Measurements from ENCODE around the gene MMP28.

The MMP28 gene

GRCh38 chr17:35774499-35774898 is 20.9 kb downstream of the MMP28 start:
- DNase-seq (ENCODE audit: low read depth, low spot score): no peak
- Histone ChIP-seq H3K4me3 (ENCODE audit: insufficient read length, low read depth) (no peak overlapping the region), H3K36me3 (ENCODE audit: insufficient read depth, insufficient read length, low read length) (no peaks in the 10 kb centered on the region), H3K9ac (ENCODE audit: insufficient read length, low read depth) (no peak overlapping the region), H3K27me3 (ENCODE audit: insufficient read depth, insufficient read length) (no peaks in the 10 kb centered on the region), H3K9me3 (ENCODE audit: insufficient read depth, low read length) (no peaks in the 10 kb centered on the region; the same call in 1 of the 2 replicates), H3K4me1 (ENCODE audit: insufficient read depth, insufficient read length) (peaks cover 23% of the 10 kb centered on the region)
- TF ChIP-seq ZNF274 (IDR thresholded peaks at IDR 0.05; ENCODE audit: low read depth, low read length) (no peak), YY1 (IDR thresholded peaks at IDR 0.05; ENCODE audit: insufficient read depth, insufficient read length) (no peak), SUZ12 (IDR thresholded peaks at IDR 0.05; ENCODE audit: extremely low read depth, insufficient read depth, insufficient read length) (no peak)

- Histone ChIP-seq H3K4me1 (ENCODE audit: insufficient read depth, insufficient read length) (peaks cover 23% of the 10 kb centered on the region), H3K9ac (ENCODE audit: insufficient read length, low read depth) (peak overlapping the region; percentile 8)
Observed at GRCh38 chr17:35773679-35774425, 21.6 kb downstream of the MMP28 start.

GRCh38 chr17:35773129-35773528 is 22.3 kb downstream of the MMP28 start:
- Histone ChIP-seq H3K9me3 (ENCODE audit: insufficient read depth, low read length) (no peaks in the 10 kb centered on the region; the same call in 1 of the 2 replicates), H3K36me3 (ENCODE audit: insufficient read depth, insufficient read length, low read length) (no peaks in the 10 kb centered on the region), H3K27me3 (ENCODE audit: insufficient read depth, insufficient read length) (no peaks in the 10 kb centered on the region), H3K4me3 (ENCODE audit: insufficient read length, low read depth) (no peak overlapping the region), H3K4me1 (ENCODE audit: insufficient read depth, insufficient read length) (peaks cover 21% of the 10 kb centered on the region), H3K9ac (ENCODE audit: insufficient read length, low read depth) (no peak overlapping the region)
- no peak for DNase-seq (ENCODE audit: low read depth, low spot score)
- TF ChIP-seq YY1 (IDR thresholded peaks at IDR 0.05; ENCODE audit: insufficient read depth, insufficient read length): no peak
- no peak for TF ChIP-seq SUZ12 (IDR thresholded peaks at IDR 0.05; ENCODE audit: extremely low read depth, insufficient read depth, insufficient read length)
- no peak for TF ChIP-seq ZNF274 (IDR thresholded peaks at IDR 0.05; ENCODE audit: low read depth, low read length)

More at GRCh38 chr17:35773679-35774425, 21.6 kb downstream of the MMP28 start:
- no peak for DNase-seq (ENCODE audit: low read depth, low spot score)
- Histone ChIP-seq H3K4me3 (ENCODE audit: insufficient read length, low read depth) (no peak overlapping the region), H3K27me3 (ENCODE audit: insufficient read depth, insufficient read length) (no peaks in the 10 kb centered on the region), H3K9me3 (ENCODE audit: insufficient read depth, low read length) (no peaks in the 10 kb centered on the region; the same call in 1 of the 2 replicates), H3K36me3 (ENCODE audit: insufficient read depth, insufficient read length, low read length) (no peaks in the 10 kb centered on the region)
- TF ChIP-seq YY1 (IDR thresholded peaks at IDR 0.05; ENCODE audit: insufficient read depth, insufficient read length) (no peak), SUZ12 (IDR thresholded peaks at IDR 0.05; ENCODE audit: extremely low read depth, insufficient read depth, insufficient read length) (no peak), ZNF274 (IDR thresholded peaks at IDR 0.05; ENCODE audit: low read depth, low read length) (no peak)

- no peaks in the 10 kb centered on the region for H3K27me3 ChIP-seq (ENCODE audit: insufficient read depth, insufficient read length)
- H3K4me1 ChIP-seq (ENCODE audit: insufficient read depth, insufficient read length): peaks cover 16% of the 10 kb centered on the region
- H3K9ac ChIP-seq (ENCODE audit: insufficient read length, low read depth): no peak overlapping the region
- TF ChIP-seq ZNF274 (IDR thresholded peaks at IDR 0.05; ENCODE audit: low read depth, low read length) (no peak), YY1 (IDR thresholded peaks at IDR 0.05; ENCODE audit: insufficient read depth, insufficient read length) (no peak), SUZ12 (IDR thresholded peaks at IDR 0.05; ENCODE audit: extremely low read depth, insufficient read depth, insufficient read length) (no peak)
- H3K36me3 ChIP-seq (ENCODE audit: insufficient read depth, insufficient read length, low read length): no peaks in the 10 kb centered on the region
- no peak overlapping the region for H3K4me3 ChIP-seq (ENCODE audit: insufficient read length, low read depth)
- H3K9me3 ChIP-seq (ENCODE audit: insufficient read depth, low read length): peaks cover 20% of the 10 kb centered on the region; the same call in 1 of the 2 replicates
- DNase-seq (ENCODE audit: low read depth, low spot score): no peak
Observed at GRCh38 chr17:35769895-35770486, 25.4 kb downstream of the MMP28 start.

- peaks cover 8% of the 10 kb centered on the region for H3K4me1 ChIP-seq (ENCODE audit: insufficient read depth, insufficient read length)
- no peak for DNase-seq (ENCODE audit: low read depth, low spot score)
- no peak overlapping the region for H3K4me3 ChIP-seq (ENCODE audit: insufficient read length, low read depth)
- no peaks in the 10 kb centered on the region for H3K36me3 ChIP-seq (ENCODE audit: insufficient read depth, insufficient read length, low read length)
- no peak for TF ChIP-seq ZNF274 (IDR thresholded peaks at IDR 0.05; ENCODE audit: low read depth, low read length)
- H3K27me3 ChIP-seq (ENCODE audit: insufficient read depth, insufficient read length): no peaks in the 10 kb centered on the region
- peaks cover 26% of the 10 kb centered on the region; the same call in 1 of the 2 replicates for H3K9me3 ChIP-seq (ENCODE audit: insufficient read depth, low read length)
- H3K9ac ChIP-seq (ENCODE audit: insufficient read length, low read depth): no peak overlapping the region
Observed at GRCh38 chr17:35768797-35769196, 26.6 kb downstream of the MMP28 start.

GRCh38 chr17:35766903-35767510 is 28.4 kb downstream of the MMP28 start:
- H3K27me3 ChIP-seq (ENCODE audit: insufficient read depth, insufficient read length): no peaks in the 10 kb centered on the region
- H3K4me1 ChIP-seq (ENCODE audit: insufficient read depth, insufficient read length): no peaks in the 10 kb centered on the region
- H3K9ac ChIP-seq (ENCODE audit: insufficient read length, low read depth): no peak overlapping the region
- H3K9me3 ChIP-seq (ENCODE audit: insufficient read depth, low read length): peaks cover 31% of the 10 kb centered on the region; the same call in 1 of the 2 replicates
- TF ChIP-seq ZNF274 (IDR thresholded peaks at IDR 0.05; ENCODE audit: low read depth, low read length) (no peak), YY1 (IDR thresholded peaks at IDR 0.05; ENCODE audit: insufficient read depth, insufficient read length) (no peak), SUZ12 (IDR thresholded peaks at IDR 0.05; ENCODE audit: extremely low read depth, insufficient read depth, insufficient read length) (no peak)
- H3K36me3 ChIP-seq (ENCODE audit: insufficient read depth, insufficient read length, low read length): no peaks in the 10 kb centered on the region
- H3K4me3 ChIP-seq (ENCODE audit: insufficient read length, low read depth): no peak overlapping the region
- no peak for DNase-seq (ENCODE audit: low read depth, low spot score)

GRCh38 chr17:35766489-35766877 is 29.0 kb downstream of the MMP28 start:
- no peak overlapping the region for H3K9ac ChIP-seq (ENCODE audit: insufficient read length, low read depth)
- no peak for DNase-seq (ENCODE audit: low read depth, low spot score)
- H3K27me3 ChIP-seq (ENCODE audit: insufficient read depth, insufficient read length): no peaks in the 10 kb centered on the region
- TF ChIP-seq SUZ12 (IDR thresholded peaks at IDR 0.05; ENCODE audit: extremely low read depth, insufficient read depth, insufficient read length) (no peak), ZNF274 (IDR thresholded peaks at IDR 0.05; ENCODE audit: low read depth, low read length) (no peak), YY1 (IDR thresholded peaks at IDR 0.05; ENCODE audit: insufficient read depth, insufficient read length) (no peak)
- no peak overlapping the region for H3K4me3 ChIP-seq (ENCODE audit: insufficient read length, low read depth)
- H3K4me1 ChIP-seq (ENCODE audit: insufficient read depth, insufficient read length): no peaks in the 10 kb centered on the region
- no peaks in the 10 kb centered on the region for H3K36me3 ChIP-seq (ENCODE audit: insufficient read depth, insufficient read length, low read length)
- peaks cover 31% of the 10 kb centered on the region; the same call in 1 of the 2 replicates for H3K9me3 ChIP-seq (ENCODE audit: insufficient read depth, low read length)

All from NT2/D1 (cell line).